Measurements from ENCODE around the gene ANKRD17.

The ANKRD17 gene

GRCh38 chr4:73193659-73194058 lies 64.9 kb downstream of the ANKRD17 start:
- Histone ChIP-seq H3K9ac (no peak overlapping the region), H3K27me3 (ENCODE audit: insufficient read depth, low read depth) (no peaks in the 10 kb centered on the region), H4K20me1 (ENCODE audit: insufficient read depth) (peaks cover 21% of the 10 kb centered on the region), H3K36me3 (ENCODE audit: insufficient read depth) (no peaks in the 10 kb centered on the region), H2AFZ (ENCODE audit: low read depth) (no peak overlapping the region), H3K79me2 (ENCODE audit: insufficient read depth, low read depth) (peaks cover 46% of the 10 kb centered on the region; the same call in 1 of the 2 replicates), H3K4me1 (ENCODE audit: low read depth, poor library complexity, severe bottlenecking) (peaks cover 4% of the 10 kb centered on the region), H3K27ac (no peak overlapping the region), H3K4me3 (IDR thresholded peaks at IDR 0.05; ENCODE audit: insufficient read depth, low read depth, low read length) (no peak overlapping the region), H3K4me2 (no peak overlapping the region)
- no peak for TF ChIP-seq CTCF (conservative IDR thresholded peaks at IDR 0.05; ENCODE audit: low read depth, low read length)

GRCh38 chr4:73193155-73193554 lies 65.4 kb downstream of the ANKRD17 start:
- Histone ChIP-seq H3K36me3 (ENCODE audit: insufficient read depth) (no peaks in the 10 kb centered on the region), H3K27me3 (ENCODE audit: insufficient read depth, low read depth) (no peaks in the 10 kb centered on the region), H3K4me2 (no peak overlapping the region), H3K79me2 (ENCODE audit: insufficient read depth, low read depth) (peaks cover 46% of the 10 kb centered on the region; the same call in 1 of the 2 replicates), H3K27ac (no peak overlapping the region), H4K20me1 (ENCODE audit: insufficient read depth) (peaks cover 23% of the 10 kb centered on the region), H3K9ac (no peak overlapping the region), H2AFZ (ENCODE audit: low read depth) (no peak overlapping the region), H3K4me1 (ENCODE audit: low read depth, poor library complexity, severe bottlenecking) (peaks cover 4% of the 10 kb centered on the region), H3K4me3 (IDR thresholded peaks at IDR 0.05; ENCODE audit: insufficient read depth, low read depth, low read length) (no peak overlapping the region)
- TF ChIP-seq CTCF (conservative IDR thresholded peaks at IDR 0.05; ENCODE audit: low read depth, low read length), result no peak

GRCh38 chr4:73189274-73189810 lies 69.3 kb downstream of the ANKRD17 start:
- Histone ChIP-seq H3K4me1 (ENCODE audit: low read depth, poor library complexity, severe bottlenecking) (peaks cover 4% of the 10 kb centered on the region), H3K36me3 (ENCODE audit: insufficient read depth) (no peaks in the 10 kb centered on the region), H3K79me2 (ENCODE audit: insufficient read depth, low read depth) (peaks cover 61% of the 10 kb centered on the region), H3K4me3 (IDR thresholded peaks at IDR 0.05; ENCODE audit: insufficient read depth, low read depth, low read length) (no peak overlapping the region), H4K20me1 (ENCODE audit: insufficient read depth) (peaks cover 10% of the 10 kb centered on the region; the same call in 1 of the 2 replicates), H3K9ac (no peak overlapping the region), H3K4me2 (no peak overlapping the region), H3K27me3 (ENCODE audit: insufficient read depth, low read depth) (no peaks in the 10 kb centered on the region), H2AFZ (ENCODE audit: low read depth) (no peak overlapping the region), H3K27ac (no peak overlapping the region)
- TF ChIP-seq CTCF (conservative IDR thresholded peaks at IDR 0.05; ENCODE audit: low read depth, low read length), result no peak

- H3K9ac ChIP-seq, result no peak overlapping the region
- no peaks in the 10 kb centered on the region for H3K4me1 ChIP-seq (ENCODE audit: low read depth, poor library complexity, severe bottlenecking)
- H3K27me3 ChIP-seq (ENCODE audit: insufficient read depth, low read depth), result no peaks in the 10 kb centered on the region
- no peak overlapping the region for H3K4me3 ChIP-seq (IDR thresholded peaks at IDR 0.05; ENCODE audit: insufficient read depth, low read depth, low read length)
- H3K4me2 ChIP-seq, result no peak overlapping the region
- peaks cover 9% of the 10 kb centered on the region for H4K20me1 ChIP-seq (ENCODE audit: insufficient read depth)
- no peak for TF ChIP-seq CTCF (conservative IDR thresholded peaks at IDR 0.05; ENCODE audit: low read depth, low read length)
- H3K36me3 ChIP-seq (ENCODE audit: insufficient read depth), result no peaks in the 10 kb centered on the region
- no peak overlapping the region for H3K27ac ChIP-seq
- H2AFZ ChIP-seq (ENCODE audit: low read depth), result no peak overlapping the region
- H3K79me2 ChIP-seq (ENCODE audit: insufficient read depth, low read depth), result peaks cover 65% of the 10 kb centered on the region
Measured at GRCh38 chr4:73187325-73187724, 71.3 kb downstream of the ANKRD17 start.

Data from KMS-11 (cell line).